OCI-LY3 (cell line): ENCODE measurements around the gene LINGO1.

Source experiments
- H2AFZ ChIP-seq: fragments of 200-600, 300-600 bp; shearing (Covaris generic); 2 replicates; pipeline ENCODE4 v1.6.0; 2014; ENCODE audit warnings: antibody characterized with exemption, low read depth, low read length
- H3K27ac ChIP-seq: fragments of 200-600, 300-600 bp; sonication (generic); 2 replicates; pipeline ENCODE4 v1.5.1; 2014; ENCODE audit warnings: mild to moderate bottlenecking, low read length, moderate library complexity, mixed read lengths
- H3K27me3 ChIP-seq: fragments of 200-600, 300-600 bp; sonication (generic); 2 replicates; pipeline ENCODE4 v1.6.1; 2014; ENCODE audit warnings: low read depth, low read length, mixed read lengths
- H3K36me3 ChIP-seq: fragments of 200-600, 300-600 bp; sonication (generic); replicated peaks from 2 replicates; pipeline ENCODE3; 2014; ENCODE audit warnings: low read depth, low read length, mixed read lengths
- H3K4me1 ChIP-seq: fragments of 300-600, 200-600 bp; sonication (generic); 2 replicates; pipeline ENCODE4 v1.6.1; 2014; ENCODE audit warnings: low read length, mixed read lengths
- H3K4me2 ChIP-seq: fragments of 200-600, 300-600 bp; sonication (generic); 2 replicates; pipeline ENCODE4 v1.6.1; 2014; ENCODE audit warnings: low read length, mixed read lengths
- H3K4me3 ChIP-seq: fragments of 300-600, 200-600 bp; sonication (generic); 2 replicates; pipeline ENCODE4 v1.5.1; 2014; ENCODE audit warnings: antibody characterized with exemption, mild to moderate bottlenecking, low read length, moderate library complexity
- H3K79me2 ChIP-seq: fragments of 300-600, 200-600 bp; shearing (Covaris generic); 2 replicates; pipeline ENCODE4 v1.6.1; 2014; ENCODE audit warnings: mild to moderate bottlenecking, low read length, mixed read lengths
- H3K9ac ChIP-seq: fragments of 300-600, 200-600 bp; shearing (Covaris generic); 2 replicates; pipeline ENCODE4 v1.6.0; 2014; ENCODE audit warnings: mild to moderate bottlenecking, low read length, moderate library complexity
- H3K9me3 ChIP-seq: fragments of 200-600, 300-600 bp; shearing (Covaris generic); 2 replicates; pipeline ENCODE4 v1.6.1; 2014; ENCODE audit warnings: low read length, mixed read lengths; ENCODE audit not compliant: insufficient read depth
- H4K20me1 ChIP-seq: fragments of 200-600, 300-600 bp; sonication (generic); 2 replicates; pipeline ENCODE4 v1.6.1; 2016; ENCODE audit warnings: low read length, mixed read lengths; ENCODE audit not compliant: insufficient read depth
- EZH2phosphoT487 ChIP-seq: fragments of 200-600 bp; shearing (Covaris generic); IDR thresholded peaks from 2 replicates; pipeline ENCODE4 v1.6.1; 2018; ENCODE audit warnings: antibody characterized with exemption, mixed run types, low read depth
- TF ChIP-seq, protein P1 (sequence below): fragments of 200-600, 300-600 bp; sonication (generic); IDR thresholded peaks from 2 replicates; pipeline ENCODE4 v1.5.1; 2014; ENCODE audit warnings: antibody characterized with exemption, low read length, low read depth

Gene LINGO1

DNA sequence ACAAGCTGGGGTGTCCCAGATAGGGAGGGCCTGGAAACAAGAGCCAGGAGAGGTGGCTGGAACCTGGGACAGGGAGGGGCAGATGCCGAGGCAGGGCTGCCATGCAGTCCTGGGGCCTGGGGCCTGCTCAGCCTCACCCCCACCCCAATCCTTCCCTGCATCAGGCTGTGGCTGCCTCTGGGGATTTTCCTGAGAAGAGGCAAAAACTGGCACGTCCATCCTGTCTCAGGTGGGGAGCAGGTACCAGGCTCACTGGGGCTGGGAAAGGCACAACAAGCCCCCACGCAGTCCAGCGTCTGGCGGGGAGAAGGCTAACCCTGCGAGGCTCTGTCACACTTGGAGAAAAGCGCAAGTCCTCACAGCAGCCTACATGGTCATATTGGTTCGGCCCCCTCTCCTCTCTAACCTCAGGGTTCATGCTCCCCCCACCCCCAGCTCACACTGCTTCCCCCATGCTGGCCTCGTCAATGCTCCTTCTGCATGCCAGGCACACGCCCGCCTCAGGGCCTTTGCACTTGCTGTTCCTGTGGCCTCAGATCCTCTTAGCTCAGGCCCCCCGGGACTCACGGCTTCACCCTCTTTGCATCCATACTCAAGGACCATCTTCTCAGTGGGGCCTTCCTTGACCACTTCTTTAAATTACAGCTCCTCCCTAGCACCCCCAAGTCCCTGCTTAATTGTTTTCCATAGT, 53.1 kb downstream of the LINGO1 start:
- Histone ChIP-seq H3K4me2 (no peak overlapping the region), H3K79me2 (no peaks in the 10 kb centered on the region), H2AFZ (no peak overlapping the region), H3K4me1 (peaks cover 5% of the 10 kb centered on the region; the same call in 1 of the 2 replicates), H3K27ac (no peak overlapping the region), H4K20me1 (no peaks in the 10 kb centered on the region), H3K9me3 (no peaks in the 10 kb centered on the region), H3K27me3 (peaks cover 10% of the 10 kb centered on the region), H3K36me3 (no peaks in the 10 kb centered on the region), H3K9ac (no peak overlapping the region), H3K4me3 (no peak overlapping the region)
- TF ChIP-seq EZH2phosphoT487: no peak
- TF ChIP-seq, protein P1, sequence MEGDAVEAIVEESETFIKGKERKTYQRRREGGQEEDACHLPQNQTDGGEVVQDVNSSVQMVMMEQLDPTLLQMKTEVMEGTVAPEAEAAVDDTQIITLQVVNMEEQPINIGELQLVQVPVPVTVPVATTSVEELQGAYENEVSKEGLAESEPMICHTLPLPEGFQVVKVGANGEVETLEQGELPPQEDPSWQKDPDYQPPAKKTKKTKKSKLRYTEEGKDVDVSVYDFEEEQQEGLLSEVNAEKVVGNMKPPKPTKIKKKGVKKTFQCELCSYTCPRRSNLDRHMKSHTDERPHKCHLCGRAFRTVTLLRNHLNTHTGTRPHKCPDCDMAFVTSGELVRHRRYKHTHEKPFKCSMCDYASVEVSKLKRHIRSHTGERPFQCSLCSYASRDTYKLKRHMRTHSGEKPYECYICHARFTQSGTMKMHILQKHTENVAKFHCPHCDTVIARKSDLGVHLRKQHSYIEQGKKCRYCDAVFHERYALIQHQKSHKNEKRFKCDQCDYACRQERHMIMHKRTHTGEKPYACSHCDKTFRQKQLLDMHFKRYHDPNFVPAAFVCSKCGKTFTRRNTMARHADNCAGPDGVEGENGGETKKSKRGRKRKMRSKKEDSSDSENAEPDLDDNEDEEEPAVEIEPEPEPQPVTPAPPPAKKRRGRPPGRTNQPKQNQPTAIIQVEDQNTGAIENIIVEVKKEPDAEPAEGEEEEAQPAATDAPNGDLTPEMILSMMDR: no peak

DNA sequence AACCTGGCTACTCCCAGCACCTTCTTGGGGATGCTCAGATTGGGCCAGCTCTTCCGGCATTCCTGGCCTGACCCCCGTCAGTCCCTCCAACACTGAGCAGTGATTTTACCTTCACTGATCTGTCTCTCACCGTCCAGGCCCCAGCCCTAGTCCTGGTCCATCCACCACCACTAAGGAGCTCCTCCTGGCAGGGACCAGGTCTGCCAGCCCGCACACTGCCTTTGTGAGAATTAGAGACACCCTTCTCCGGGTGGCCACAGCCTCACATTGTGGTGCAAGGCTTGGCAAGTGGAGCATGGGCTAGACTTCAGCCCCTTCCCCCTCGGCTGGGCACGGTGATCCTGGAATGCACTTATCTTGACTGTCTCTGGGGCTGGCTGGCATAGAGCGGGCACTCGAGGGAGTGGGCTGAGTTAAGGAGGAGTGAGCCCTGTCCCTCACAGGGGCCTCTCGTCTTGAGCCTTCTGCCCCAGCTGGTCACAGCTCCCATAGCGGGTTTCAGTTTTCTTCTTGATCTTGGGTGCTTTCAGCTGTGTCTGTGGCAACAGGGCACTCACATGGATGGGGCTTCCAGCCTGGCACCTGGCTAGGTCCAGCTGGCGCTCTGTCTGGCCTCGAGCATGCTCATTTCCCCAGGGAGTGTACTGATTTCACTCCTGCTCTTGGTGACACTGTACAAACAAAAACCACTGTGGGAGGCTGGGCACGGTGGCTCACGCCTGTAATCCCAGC, 53.9 kb downstream of the LINGO1 start:
- no peaks in the 10 kb centered on the region for H3K4me1 ChIP-seq
- no peak for TF ChIP-seq EZH2phosphoT487
- TF ChIP-seq, protein P1: no peak
- no peaks in the 10 kb centered on the region for H3K36me3 ChIP-seq
- H3K27me3 ChIP-seq: peaks cover 12% of the 10 kb centered on the region
- H3K4me2 ChIP-seq: no peak overlapping the region
- no peak overlapping the region for H3K9ac ChIP-seq
- H3K79me2 ChIP-seq: no peaks in the 10 kb centered on the region
- H4K20me1 ChIP-seq: no peaks in the 10 kb centered on the region
- no peak overlapping the region for H3K27ac ChIP-seq
- H2AFZ ChIP-seq: no peak overlapping the region
- H3K9me3 ChIP-seq: no peaks in the 10 kb centered on the region
- H3K4me3 ChIP-seq: no peak overlapping the region

DNA sequence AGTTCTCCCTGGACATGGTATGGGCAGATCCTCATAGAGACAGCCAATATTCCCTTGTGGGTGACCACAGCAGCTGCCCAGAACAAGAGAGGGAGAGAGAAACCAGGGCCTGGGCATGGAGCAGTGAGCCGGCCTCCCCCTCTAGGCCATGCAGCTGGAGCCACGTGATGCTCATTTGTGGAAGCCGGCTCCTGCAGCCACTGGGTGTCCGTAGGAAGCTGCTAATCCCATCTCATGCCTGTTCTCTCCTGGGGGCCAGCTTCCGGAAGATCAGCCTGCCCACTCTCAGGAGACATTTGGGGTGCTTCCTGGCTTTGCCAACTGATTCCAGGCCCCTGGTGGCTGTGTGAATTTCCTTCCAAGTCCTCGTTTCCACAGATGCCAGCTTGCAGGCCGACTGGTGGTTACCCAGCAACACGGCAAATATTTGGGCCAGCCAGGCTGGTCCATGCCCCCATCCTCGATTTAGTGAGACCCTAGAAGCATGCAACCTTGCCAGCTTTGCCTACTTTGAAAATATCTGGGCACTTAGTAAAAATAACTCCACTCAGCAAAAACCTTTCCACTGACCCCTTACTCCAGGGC, 55.3 kb downstream of the LINGO1 start:
- no peak overlapping the region for H3K27ac ChIP-seq
- no peaks in the 10 kb centered on the region for H3K9me3 ChIP-seq
- no peak overlapping the region for H2AFZ ChIP-seq
- no peak overlapping the region for H3K4me2 ChIP-seq
- H3K4me1 ChIP-seq: no peaks in the 10 kb centered on the region
- peaks cover 12% of the 10 kb centered on the region for H3K27me3 ChIP-seq
- H3K4me3 ChIP-seq: no peak overlapping the region
- H3K36me3 ChIP-seq: no peaks in the 10 kb centered on the region
- no peak overlapping the region for H3K9ac ChIP-seq
- no peaks in the 10 kb centered on the region for H3K79me2 ChIP-seq
- no peaks in the 10 kb centered on the region for H4K20me1 ChIP-seq
- no peak for TF ChIP-seq EZH2phosphoT487
- TF ChIP-seq, protein P1: no peak

DNA sequence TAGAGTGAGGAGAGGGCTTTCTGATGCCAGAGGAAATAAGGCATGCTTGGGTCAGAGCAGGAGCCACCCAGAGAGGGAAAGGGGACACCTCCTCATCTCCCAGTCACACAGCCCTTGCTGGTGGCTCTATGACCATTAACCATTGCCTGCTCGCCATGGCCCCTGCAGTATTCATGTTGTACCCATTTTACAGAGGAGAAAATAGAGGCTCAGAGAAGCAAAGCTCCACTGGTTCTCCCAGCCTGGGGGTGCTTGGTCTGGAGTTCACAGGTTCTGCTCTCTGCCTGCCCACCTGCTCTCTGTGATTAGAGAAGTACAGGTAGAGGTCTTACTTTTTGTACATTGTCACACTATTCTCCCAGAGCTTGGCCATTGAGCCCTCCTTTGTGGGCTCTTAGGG, 56.2 kb downstream of the LINGO1 start:
- TF ChIP-seq, protein P1: no peak
- TF ChIP-seq EZH2phosphoT487: no peak
- peaks cover 12% of the 10 kb centered on the region for H3K27me3 ChIP-seq
- H3K4me1 ChIP-seq: no peaks in the 10 kb centered on the region
- no peak overlapping the region for H3K27ac ChIP-seq
- H4K20me1 ChIP-seq: no peaks in the 10 kb centered on the region
- H3K4me3 ChIP-seq: no peak overlapping the region
- H3K36me3 ChIP-seq: no peaks in the 10 kb centered on the region
- H3K9me3 ChIP-seq: no peaks in the 10 kb centered on the region
- H3K79me2 ChIP-seq: no peaks in the 10 kb centered on the region
- H3K9ac ChIP-seq: no peak overlapping the region
- H3K4me2 ChIP-seq: no peak overlapping the region
- H2AFZ ChIP-seq: no peak overlapping the region
